GM12891 (cell line): ENCODE measurements around the gene CANT1.

Source experiments
- POLR2A ChIP-seq: IDR thresholded peaks from 2 replicates; pipeline ENCODE4 v1.6.1; 2011; ENCODE audit warnings: low read depth, low read length, control low read depth
- POLR2AphosphoS5 ChIP-seq: IDR thresholded peaks from 2 replicates; pipeline ENCODE4 v1.6.1; 2011; ENCODE audit warnings: low read depth, low read length, control low read depth
- TAF1 ChIP-seq: IDR thresholded peaks from 2 replicates; pipeline ENCODE4 v1.6.1; 2011; ENCODE audit warnings: low read depth, low read length, control low read depth

GRCh38 chr17:79053251-79053925, 43.8 kb upstream of the CANT1 start:
- no peak for TF ChIP-seq POLR2AphosphoS5
- no peak for TF ChIP-seq POLR2A
- TF ChIP-seq TAF1: no peak
